Naive B cell (primary cell): Measurements from ENCODE around the gene E4F1. TPM values are rescaled to one million over a fixed set of nuclear protein-coding genes. Genes with fewer than 3 reads are reported as not detected.

Source experiments
- ATAC-seq, 2 donors: fragments of 150-1000 bp; cut with Tn5 transposase; 2 replicates each; pipeline ENCODE4 v1.10.0; 2021; ENCODE audit warnings: low read depth in 2 of 2, mild to moderate bottlenecking in 2 of 2, moderate library complexity in 2 of 2
- DNase-seq: peaks from one replicate; pipeline ENCODE4 v3.0.0; 2022
- H3K27ac Mint-ChIP-seq, 6 donors: one replicate each; pipeline ENCODE4 v1.8.0; 2020 to 2022; ENCODE audit warnings: mild to moderate bottlenecking in 6 of 6, mixed read lengths in 6 of 6, moderate library complexity in 5 of 6, inconsistent platforms in 2 of 6
- H3K27me3 Mint-ChIP-seq, 3 donors: one replicate each; pipeline ENCODE4 v1.8.0; 2021 to 2022; ENCODE audit warnings: mixed read lengths in 3 of 3, mild to moderate bottlenecking in 1 of 3
- H3K36me3 Mint-ChIP-seq, 2 donors: one replicate each; pipeline ENCODE4 v1.8.0; 2020 to 2022; ENCODE audit warnings: mixed read lengths in 2 of 2, inconsistent platforms in 1 of 2, mild to moderate bottlenecking in 1 of 2
- H3K4me1 Mint-ChIP-seq, 3 donors: one replicate each; pipeline ENCODE4 v1.8.0; 2020 to 2022; ENCODE audit warnings: mixed read lengths in 3 of 3, inconsistent platforms in 1 of 3, mild to moderate bottlenecking in 1 of 3, moderate library complexity in 1 of 3
- H3K4me3 Mint-ChIP-seq, 8 donors: one replicate each; pipeline ENCODE4 v1.8.0; 2020 to 2022; ENCODE audit warnings: mild to moderate bottlenecking in 8 of 8, mixed read lengths in 8 of 8, moderate library complexity in 8 of 8, inconsistent platforms in 2 of 8
- H3K9me3 Mint-ChIP-seq, 7 donors: one replicate each; pipeline ENCODE4 v1.8.0; 2020 to 2022; ENCODE audit warnings: mixed read lengths in 7 of 7, mild to moderate bottlenecking in 5 of 7, inconsistent platforms in 2 of 7, moderate library complexity in 1 of 7
- polyA plus RNA-seq, 6 donors: library from polyadenylated mRNA; unstranded; fragments of 300-500 nt; fragmentation: Illumina TruSeq; gene quantifications; one replicate each; pipeline ENCODE4 v1.2.3, GENCODE V29; 2021; ENCODE audit warnings: low read depth in 6 of 6

E4F1 gene
- polyA plus RNA-seq, 6 donors from 2014 or later = 6.4 to 16.1 (median 8.9) TPM

GRCh38 chr16:2205967-2206313 is 17.5 kb upstream of the E4F1 start:
- H3K9me3 Mint-ChIP-seq = no peaks in the 10 kb centered on the region
- H3K27me3 Mint-ChIP-seq = peaks cover 0 to 8% (median 0%) of the 10 kb centered on the region in 3 donors
- peaks cover 0 to 9% of the 10 kb centered on the region in 2 donors for H3K36me3 Mint-ChIP-seq
- DNase-seq (no peak), ATAC-seq (no peak)
- H3K4me3 Mint-ChIP-seq = peak overlapping the region; percentile 68 to 88 (median 80)
- peak overlapping the region in 4 of 6 donors; percentile 76 to 96 (median 85) for H3K27ac Mint-ChIP-seq
- H3K4me1 Mint-ChIP-seq = peaks cover 17 to 32% (median 20%) of the 10 kb centered on the region in 3 donors

DNA sequence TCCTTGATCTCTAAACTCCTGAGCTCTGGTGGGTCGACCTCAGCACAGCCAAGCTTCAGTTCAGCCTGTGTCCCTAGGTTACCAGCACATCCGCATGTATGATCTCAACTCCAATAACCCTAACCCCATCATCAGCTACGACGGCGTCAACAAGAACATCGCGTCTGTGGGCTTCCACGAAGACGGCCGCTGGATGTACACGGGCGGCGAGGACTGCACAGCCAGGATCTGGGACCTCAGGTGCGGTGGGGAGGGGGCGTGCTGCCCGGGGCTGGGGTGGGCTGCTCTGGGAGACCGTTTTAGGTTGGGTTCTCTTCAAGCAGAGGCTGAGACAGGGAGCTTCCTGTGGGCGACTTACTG is 17.0 kb upstream of the E4F1 start:
- H3K9me3 Mint-ChIP-seq = no peaks in the 10 kb centered on the region
- peaks cover 17 to 32% (median 20%) of the 10 kb centered on the region in 3 donors for H3K4me1 Mint-ChIP-seq
- peaks cover 0 to 8% (median 0%) of the 10 kb centered on the region in 3 donors for H3K27me3 Mint-ChIP-seq
- peak overlapping the region; percentile 66 to 88 (median 80) for H3K4me3 Mint-ChIP-seq
- peak overlapping the region in 5 of 6 donors; percentile 63 to 96 (median 88) for H3K27ac Mint-ChIP-seq
- ATAC-seq = no peak
- DNase-seq = no peak
- peaks cover 0 to 9% of the 10 kb centered on the region in 2 donors for H3K36me3 Mint-ChIP-seq

GRCh38 chr16:2206780-2207433 is 16.5 kb upstream of the E4F1 start:
- Mint-ChIP-seq H3K4me1 (peaks cover 17 to 32% (median 23%) of the 10 kb centered on the region in 3 donors), H3K27ac (peak overlapping the region in 4 of 6 donors; percentile 57 to 96 (median 86)), H3K9me3 (no peaks in the 10 kb centered on the region), H3K4me3 (peak overlapping the region in 7 of 8 donors; percentile 66 to 88 (median 81)), H3K36me3 (peaks cover 0 to 9% of the 10 kb centered on the region in 2 donors), H3K27me3 (peaks cover 0 to 3% (median 0%) of the 10 kb centered on the region in 3 donors)
- ATAC-seq = no peak
- DNase-seq = no peak

DNA sequence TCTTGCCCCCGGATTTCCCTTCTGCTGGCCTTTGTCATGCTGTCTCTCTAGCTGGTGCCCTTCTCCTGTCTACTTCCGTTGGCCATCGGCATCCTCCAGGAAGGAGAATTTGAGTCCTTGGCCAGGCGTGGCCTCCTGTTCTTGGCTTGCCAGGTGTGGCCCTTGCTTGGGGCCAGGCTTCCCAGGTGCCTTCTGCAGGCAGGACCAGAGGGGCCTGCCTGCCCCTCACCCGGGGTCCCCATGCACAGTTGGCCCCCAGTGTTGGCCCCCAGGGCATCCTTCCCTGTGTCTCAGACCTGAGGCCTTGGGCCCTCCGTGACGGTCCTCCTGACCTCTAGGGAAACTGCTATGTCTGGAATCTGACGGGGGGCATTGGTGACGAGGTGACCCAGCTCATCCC is 15.5 kb upstream of the E4F1 start:
- no peaks in the 10 kb centered on the region for H3K9me3 Mint-ChIP-seq
- ATAC-seq = no peak
- H3K27me3 Mint-ChIP-seq = no peaks in the 10 kb centered on the region
- H3K4me1 Mint-ChIP-seq = peaks cover 22 to 34% (median 26%) of the 10 kb centered on the region in 3 donors
- H3K4me3 Mint-ChIP-seq = peak overlapping the region in 7 of 8 donors; percentile 19 to 87 (median 68)
- peak overlapping the region in 2 of 6 donors; percentile 54 to 78 for H3K27ac Mint-ChIP-seq
- peaks cover 0 to 9% of the 10 kb centered on the region in 2 donors for H3K36me3 Mint-ChIP-seq
- no peak for DNase-seq

- no peaks in the 10 kb centered on the region for H3K27me3 Mint-ChIP-seq
- no peak overlapping the region for H3K27ac Mint-ChIP-seq
- no peaks in the 10 kb centered on the region for H3K9me3 Mint-ChIP-seq
- no peak for DNase-seq
- H3K4me1 Mint-ChIP-seq = peaks cover 26 to 37% (median 26%) of the 10 kb centered on the region in 3 donors
- peak overlapping the region in 1 of 8 donors; percentile 33 for H3K4me3 Mint-ChIP-seq
- no peak for ATAC-seq
- peaks cover 0 to 9% of the 10 kb centered on the region in 2 donors for H3K36me3 Mint-ChIP-seq
These were observed 15.1 kb upstream of the E4F1 start for GRCh38 chr16:2208308-2208707.

- Mint-ChIP-seq H3K4me1 (peaks cover 22 to 36% (median 31%) of the 10 kb centered on the region in 3 donors), H3K27me3 (no peaks in the 10 kb centered on the region), H3K9me3 (no peaks in the 10 kb centered on the region), H3K36me3 (peaks cover 0 to 9% of the 10 kb centered on the region in 2 donors), H3K4me3 (no peak overlapping the region), H3K27ac (no peak overlapping the region)
- ATAC-seq (no peak), DNase-seq (no peak)
These were observed 14.6 kb upstream of the E4F1 start for GRCh38 chr16:2208772-2209171.

GRCh38 chr16:2209258-2210008 is 14.0 kb upstream of the E4F1 start:
- no peak for DNase-seq
- Mint-ChIP-seq H3K36me3 (peaks cover 0 to 9% of the 10 kb centered on the region in 2 donors), H3K4me3 (no peak overlapping the region)

DNA sequence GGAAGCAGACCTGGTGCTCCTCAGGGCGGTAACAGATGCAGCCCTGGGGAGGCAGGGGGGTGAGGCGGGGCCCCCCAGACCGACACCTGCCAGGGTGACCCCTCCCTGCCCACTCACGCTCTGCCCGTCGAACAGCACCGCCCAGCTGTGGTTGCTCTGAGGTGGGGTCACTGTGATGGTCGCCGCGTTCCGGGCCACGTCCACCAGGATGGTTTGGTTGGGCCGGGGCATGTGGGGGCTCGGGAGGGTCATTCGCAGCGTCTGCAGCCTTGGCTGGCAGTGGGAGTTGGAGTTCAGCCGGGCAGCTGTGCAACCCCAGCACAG is 13.4 kb upstream of the E4F1 start:
- H3K9me3 Mint-ChIP-seq = no peaks in the 10 kb centered on the region
- DNase-seq (no peak), ATAC-seq (no peak)
- H3K27me3 Mint-ChIP-seq = no peaks in the 10 kb centered on the region
- no peak overlapping the region for H3K4me3 Mint-ChIP-seq
- no peak overlapping the region for H3K27ac Mint-ChIP-seq
- peaks cover 0 to 9% of the 10 kb centered on the region in 2 donors for H3K36me3 Mint-ChIP-seq
- peaks cover 17 to 29% (median 24%) of the 10 kb centered on the region in 3 donors for H3K4me1 Mint-ChIP-seq

More at GRCh38 chr16:2209258-2210008, 14.0 kb upstream of the E4F1 start:
- H3K27ac Mint-ChIP-seq = no peak overlapping the region
- H3K4me1 Mint-ChIP-seq = peaks cover 20 to 32% (median 29%) of the 10 kb centered on the region in 3 donors
- ATAC-seq = no peak
- no peaks in the 10 kb centered on the region for H3K27me3 Mint-ChIP-seq
- H3K9me3 Mint-ChIP-seq = no peaks in the 10 kb centered on the region

DNA sequence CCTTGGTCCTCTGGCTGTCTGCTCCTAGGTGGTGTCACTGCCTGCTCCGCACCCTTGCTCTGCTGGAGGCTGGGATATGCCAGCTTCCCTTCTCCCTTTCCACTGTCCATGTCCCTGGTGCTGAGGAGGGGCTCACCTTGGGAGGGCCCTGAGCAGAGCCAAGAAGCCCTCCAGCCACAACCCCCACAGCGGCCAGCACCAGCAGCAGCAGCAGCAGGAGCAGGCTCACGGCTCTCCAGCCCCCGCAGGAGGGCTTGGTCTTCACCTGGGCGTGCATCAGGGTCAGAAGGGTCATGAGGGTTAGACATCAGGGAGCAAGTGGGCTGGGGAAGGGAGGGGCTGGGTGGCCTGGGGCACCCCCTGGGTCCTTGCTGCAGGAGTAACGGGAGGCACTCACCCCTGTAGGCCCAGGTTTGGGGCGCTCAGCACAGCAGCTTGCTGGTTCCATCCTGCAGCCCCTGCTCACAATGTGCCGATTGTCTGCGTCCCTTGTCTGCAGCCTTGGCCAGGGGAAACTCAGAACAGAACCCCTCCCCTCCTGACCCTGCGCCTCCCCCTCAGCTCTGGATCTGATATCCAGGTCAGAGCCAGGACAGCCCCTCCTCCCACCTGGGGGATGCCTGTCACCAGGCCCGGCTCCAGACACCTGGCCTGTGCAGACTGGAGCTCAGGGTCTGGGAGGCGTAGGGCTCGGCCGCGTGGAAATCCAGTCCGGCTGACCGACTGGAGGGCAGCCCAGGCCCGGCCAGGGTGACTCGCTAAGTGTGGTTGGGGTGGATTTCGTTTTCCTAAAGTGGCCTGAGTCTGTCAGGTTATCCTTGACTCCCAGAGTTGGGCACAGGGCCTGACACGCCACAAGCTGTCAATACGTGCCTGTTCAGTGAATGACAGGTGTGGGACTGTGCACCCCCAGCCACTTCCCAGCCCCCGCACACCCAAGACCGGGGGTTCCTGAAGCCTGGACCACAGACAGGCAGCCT is 12.7 kb upstream of the E4F1 start, which contains the start of gene BRICD5:
TSS of gene BRICD5 (minus strand) at position 478 of the 980 bp plus-strand sequence. CDS start at position 448, 30 bp downstream.
- H3K9me3 Mint-ChIP-seq = no peaks in the 10 kb centered on the region
- ATAC-seq (no peak), DNase-seq (no peak)
- H3K36me3 Mint-ChIP-seq = peaks cover 0 to 9% of the 10 kb centered on the region in 2 donors
- H3K4me3 Mint-ChIP-seq = peak within 1 kb of the TSS in 2 of 8 donors; percentile 45 to 46
- H3K27ac Mint-ChIP-seq = peak within 1 kb of the TSS in 1 of 6 donors; percentile 47
- H3K4me1 Mint-ChIP-seq = peaks cover 21 to 29% (median 27%) of the 10 kb centered on the region in 3 donors
- H3K27me3 Mint-ChIP-seq = no peaks in the 10 kb centered on the region

GRCh38 chr16:2211923-2212347 is 11.5 kb upstream of the E4F1 start:
- no peaks in the 10 kb centered on the region for H3K27me3 Mint-ChIP-seq
- H3K9me3 Mint-ChIP-seq = no peaks in the 10 kb centered on the region
- peak overlapping the region in 3 of 8 donors; percentile 13 to 46 (median 25) for H3K4me3 Mint-ChIP-seq
- DNase-seq (no peak), ATAC-seq (no peak)
- H3K27ac Mint-ChIP-seq = peak overlapping the region in 1 of 6 donors; percentile 73
- peaks cover 17 to 26% (median 22%) of the 10 kb centered on the region in 3 donors for H3K4me1 Mint-ChIP-seq
- H3K36me3 Mint-ChIP-seq = peaks cover 0 to 9% of the 10 kb centered on the region in 2 donors

DNA sequence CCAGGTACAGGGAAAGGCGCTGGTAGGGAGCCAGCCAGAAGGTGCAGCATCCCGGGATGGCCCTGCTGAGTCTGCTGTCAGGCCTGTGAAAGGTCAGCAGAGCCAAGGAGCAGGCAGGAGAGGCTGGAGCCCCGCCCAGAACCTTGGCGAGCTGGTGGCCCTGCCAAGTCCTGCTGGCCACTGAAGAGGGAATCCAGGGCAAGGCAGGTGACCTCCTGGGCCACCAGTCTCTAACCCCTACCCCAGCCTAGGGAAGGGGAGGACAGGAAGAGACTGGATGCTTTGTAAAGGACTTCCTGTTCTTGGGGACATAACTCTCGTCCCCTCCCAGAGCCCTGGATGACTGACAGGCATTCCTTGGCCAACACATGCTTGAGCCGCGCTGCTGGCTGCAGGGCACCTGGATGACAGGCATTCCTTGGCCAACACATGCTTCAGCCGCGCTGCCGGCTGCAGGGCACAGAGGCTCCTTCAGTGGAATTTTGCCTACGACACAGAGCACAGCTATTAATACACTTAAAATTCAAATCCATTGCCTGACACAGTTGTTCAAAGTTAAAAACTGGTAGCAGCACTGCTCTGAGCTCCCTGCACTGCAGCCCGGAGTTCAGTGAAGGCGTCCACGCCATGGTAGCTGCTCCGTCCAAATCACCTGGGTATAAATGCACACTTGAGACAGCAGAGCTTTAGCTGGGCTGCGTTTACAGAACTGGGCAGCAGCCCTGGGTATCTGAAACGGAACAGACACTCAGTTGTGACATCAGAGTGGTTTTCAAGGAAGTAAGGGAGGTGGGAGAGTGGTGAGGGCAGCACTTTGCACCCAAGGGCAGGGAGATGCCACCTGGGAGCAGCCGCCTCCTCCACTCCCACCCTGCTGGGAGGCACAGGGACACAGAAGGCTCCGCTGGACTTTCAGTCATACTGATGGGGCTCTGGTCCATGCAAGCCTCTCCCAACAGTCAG is 10.7 kb upstream of the E4F1 start:
- Mint-ChIP-seq H3K4me1 (peaks cover 13 to 21% (median 17%) of the 10 kb centered on the region in 3 donors), H3K9me3 (no peaks in the 10 kb centered on the region), H3K36me3 (peaks cover 0 to 5% of the 10 kb centered on the region in 2 donors), H3K27me3 (no peaks in the 10 kb centered on the region), H3K27ac (peak overlapping the region in 2 of 6 donors; percentile 21 to 73), H3K4me3 (peak overlapping the region; percentile 36 to 86 (median 78))
- DNase-seq (no peak), ATAC-seq (no peak)
